ENCODE results near the gene SNX21.
A peak's percentile ranks its signal among the peaks of the same experiment; 100 is the strongest.
"Not testable (repeated sequence)": the region's sequence is repeated elsewhere in the genome, so short reads cannot be mapped to it uniquely, and the experiment has no call there.

The SNX21 gene

DNA sequence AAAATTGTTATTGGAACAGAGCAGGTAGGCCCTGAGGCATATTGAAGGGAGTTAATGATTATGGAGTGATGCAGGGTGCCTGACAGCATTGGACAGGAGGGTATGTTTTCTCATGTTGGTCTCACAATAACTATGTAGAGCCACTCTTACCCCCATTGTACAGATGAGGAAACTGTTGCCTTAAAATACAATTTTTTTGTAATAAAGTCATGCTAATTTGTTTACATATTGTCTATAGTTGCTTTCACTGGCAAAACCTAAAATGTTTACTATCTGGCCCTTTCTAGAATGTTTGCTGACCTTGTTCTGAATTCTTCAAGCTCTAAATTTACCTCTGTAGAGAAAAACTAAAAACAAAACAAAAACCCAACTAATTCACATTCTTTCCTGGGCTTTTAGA is 17.9 kb downstream of the SNX21 start:
- DNase-seq: no peak

DNA sequence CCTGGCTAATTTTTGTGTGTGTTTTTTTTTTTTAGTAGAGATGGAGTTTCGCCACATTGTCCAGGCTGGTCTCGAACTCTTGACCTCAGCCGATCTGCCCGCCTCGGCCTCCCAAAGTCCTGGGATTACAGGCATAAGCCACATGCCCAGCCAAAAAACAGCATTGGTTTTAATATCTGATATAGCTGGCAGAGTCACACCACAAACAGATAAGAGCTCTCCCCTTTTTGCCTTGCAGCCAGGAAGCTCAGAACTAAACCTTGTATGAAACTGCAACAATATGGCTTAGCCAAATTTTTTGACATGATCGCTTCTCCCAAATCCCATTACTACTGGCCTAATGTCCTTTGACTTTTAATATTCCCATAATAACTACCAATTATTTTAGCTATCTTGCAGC is 18.7 kb downstream of the SNX21 start:
- no peak for DNase-seq

DNA sequence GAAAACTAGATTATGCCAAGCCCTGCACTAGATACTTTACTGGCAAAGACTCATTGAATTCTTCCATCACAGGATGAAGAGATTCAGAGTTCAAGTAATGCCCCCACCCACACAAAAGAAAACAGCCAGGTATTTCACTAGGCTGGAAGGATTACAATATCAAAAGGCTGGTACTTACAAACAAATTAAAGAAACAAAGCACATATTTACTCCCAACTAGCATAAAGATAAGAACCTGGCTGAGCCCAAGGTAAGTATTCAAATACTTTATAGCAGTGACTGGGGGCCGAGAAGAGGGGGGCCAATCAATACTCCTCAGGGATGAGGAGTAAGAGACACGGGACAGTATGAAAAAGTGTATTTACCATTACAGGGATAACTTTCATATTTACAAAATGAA is 19.9 kb downstream of the SNX21 start:
- no peak for DNase-seq

DNA sequence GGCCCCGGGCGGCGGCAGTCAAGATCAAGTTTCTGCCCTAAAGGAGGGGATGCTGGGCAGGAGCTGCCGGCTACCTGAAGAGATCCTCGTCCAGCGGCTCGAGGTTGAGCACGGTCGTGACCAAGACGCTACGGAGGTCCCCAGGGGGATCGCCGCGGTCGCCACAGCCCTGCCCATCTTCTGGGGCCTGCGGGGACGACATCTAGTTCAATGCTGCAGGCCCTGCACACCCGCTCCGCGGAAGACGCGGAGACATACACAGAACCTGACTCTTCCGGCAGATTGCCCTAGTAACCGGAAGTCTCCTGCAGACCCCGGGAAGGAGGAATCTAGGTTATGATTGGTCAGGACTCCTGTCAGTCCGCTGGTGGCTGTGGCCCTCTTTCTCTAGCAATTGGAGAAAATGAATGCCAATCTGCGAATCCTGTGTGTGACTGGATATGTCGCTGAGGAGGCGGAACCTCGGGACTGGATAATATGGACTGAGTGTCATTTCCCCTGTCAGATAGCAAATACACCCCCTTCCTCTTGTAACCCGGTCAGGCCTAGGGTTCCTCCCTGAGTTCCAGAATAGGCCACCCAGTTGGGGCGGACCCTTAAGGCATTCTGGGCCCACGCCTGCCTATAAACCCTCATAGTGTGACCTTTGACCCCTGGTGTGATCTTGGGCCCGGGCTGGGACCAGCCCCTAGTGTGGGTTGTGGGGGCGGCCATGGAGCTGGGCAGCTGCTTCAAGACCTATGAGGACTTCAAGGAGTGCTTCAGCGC is 23.7 kb downstream of the SNX21 start, which contains the start of the genes ACOT8 and ZSWIM3:
ACOT8 (minus strand) TSS at position 279 of the 768 bp plus-strand sequence; CDS start at position 202, 77 bp downstream.
ZSWIM3 (plus strand) TSS at position 501 of the 768 bp plus-strand sequence; CDS start at position 713, 212 bp downstream.
- peak; percentile 92 for DNase-seq

DNA sequence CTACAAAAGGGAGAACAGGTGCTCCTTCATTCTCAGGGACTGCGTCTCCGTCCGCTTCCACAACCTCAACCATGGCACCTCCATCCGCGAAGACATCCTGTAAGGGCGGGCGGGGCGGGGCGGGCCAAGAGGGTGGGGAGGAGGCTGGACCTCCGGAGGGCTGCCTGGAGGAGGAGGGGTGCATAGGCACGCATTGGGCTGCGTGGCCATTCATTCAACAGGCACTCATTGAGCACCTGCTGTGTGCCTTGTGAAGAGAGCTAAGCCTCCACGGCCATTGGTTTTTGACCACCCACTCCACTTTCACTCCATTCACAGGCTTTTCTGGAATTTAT is 24.2 kb downstream of the SNX21 start:
- peak; percentile 56 for DNase-seq

DNA sequence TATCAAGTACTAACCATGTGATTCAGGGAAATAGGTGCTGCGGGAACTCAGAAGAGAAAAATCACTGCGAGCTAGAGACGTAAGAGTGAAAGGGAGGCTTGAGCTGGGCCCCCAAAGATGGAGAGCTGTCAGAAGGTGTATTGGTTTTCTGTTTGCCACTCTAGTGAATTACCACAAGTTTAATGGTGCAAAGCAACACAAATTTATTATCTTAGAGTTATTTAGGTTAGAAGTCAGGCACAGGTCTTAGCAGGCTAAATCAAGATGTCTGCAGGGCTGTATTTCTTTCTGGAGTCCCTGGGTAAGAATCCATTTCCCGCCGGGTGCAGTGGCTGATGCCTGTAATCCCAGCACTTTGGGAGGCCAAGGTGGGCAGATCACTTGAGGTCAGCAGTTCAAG is 26.3 kb downstream of the SNX21 start:
- DNase-seq: no peak

DNA sequence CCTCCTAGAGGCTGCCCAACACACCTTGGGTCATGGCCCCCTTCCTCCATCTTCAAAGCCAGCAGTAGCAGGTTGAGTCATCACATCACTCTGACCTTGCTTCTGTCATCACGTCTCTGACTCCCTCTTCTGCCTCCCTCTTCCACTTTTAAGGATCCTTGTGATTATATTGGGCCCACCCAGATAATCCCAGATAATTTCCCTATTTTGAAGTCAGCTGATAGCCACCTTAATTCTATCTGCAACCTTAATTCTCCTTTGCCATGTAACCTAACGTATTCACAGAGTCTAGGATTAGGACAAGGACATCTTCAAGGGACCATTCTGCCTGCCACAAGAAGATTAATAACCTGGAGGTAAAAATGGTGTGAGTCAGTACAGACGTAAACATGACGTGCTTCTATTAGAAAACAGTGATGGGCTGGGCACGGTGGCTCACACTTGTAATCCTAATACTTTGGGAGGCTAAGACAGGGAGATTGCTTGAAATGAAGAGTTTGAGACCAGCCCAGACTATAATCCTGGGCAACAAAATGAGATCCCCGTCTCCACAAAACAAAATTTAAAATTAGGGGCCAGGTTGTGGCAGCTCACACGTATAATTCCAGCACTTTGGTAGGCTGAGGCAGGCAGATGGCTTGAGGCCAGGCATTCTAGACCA is 27.1 kb downstream of the SNX21 start:
- DNase-seq: no peak

DNA sequence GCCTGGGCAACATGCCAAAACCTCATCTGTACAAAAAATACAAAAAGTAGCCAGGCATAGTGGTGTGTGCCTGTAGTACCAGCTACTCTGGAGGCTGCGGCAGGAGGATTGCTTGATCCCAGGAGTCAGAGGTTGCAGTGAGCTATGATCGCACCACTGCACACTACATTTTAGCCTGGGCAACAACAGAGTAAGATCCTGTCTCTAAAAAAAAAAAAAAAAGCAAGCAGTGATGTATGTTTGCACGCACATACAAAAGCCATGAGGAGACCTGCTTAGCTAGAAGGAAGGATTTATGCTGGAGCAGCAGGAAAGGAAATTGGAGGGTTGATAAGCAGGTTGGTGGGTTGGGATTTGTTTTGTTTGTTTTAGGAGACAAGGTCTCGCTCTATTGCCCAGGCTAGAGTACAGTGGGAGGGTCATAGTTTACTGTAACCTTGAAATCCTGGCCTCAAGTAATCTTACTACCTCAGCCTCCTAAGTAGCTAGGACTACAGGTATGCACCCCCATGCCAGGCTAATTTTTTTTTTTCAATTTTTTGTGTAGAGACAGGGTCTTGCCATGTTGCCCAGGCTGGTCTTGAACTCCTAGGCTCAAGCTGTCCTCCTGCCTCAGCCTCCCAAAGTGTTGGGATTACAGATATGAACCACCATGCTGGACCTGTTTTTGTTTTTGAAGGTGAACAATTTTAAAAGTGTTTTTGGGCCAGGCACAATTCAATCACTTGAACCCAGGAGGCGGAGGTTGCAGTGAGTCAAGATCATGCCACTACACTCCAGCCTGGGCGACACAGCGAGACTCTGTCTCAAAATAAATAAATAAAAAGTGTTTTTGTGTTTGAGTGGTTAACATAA is 27.8 kb downstream of the SNX21 start:
- no peak for DNase-seq

DNA sequence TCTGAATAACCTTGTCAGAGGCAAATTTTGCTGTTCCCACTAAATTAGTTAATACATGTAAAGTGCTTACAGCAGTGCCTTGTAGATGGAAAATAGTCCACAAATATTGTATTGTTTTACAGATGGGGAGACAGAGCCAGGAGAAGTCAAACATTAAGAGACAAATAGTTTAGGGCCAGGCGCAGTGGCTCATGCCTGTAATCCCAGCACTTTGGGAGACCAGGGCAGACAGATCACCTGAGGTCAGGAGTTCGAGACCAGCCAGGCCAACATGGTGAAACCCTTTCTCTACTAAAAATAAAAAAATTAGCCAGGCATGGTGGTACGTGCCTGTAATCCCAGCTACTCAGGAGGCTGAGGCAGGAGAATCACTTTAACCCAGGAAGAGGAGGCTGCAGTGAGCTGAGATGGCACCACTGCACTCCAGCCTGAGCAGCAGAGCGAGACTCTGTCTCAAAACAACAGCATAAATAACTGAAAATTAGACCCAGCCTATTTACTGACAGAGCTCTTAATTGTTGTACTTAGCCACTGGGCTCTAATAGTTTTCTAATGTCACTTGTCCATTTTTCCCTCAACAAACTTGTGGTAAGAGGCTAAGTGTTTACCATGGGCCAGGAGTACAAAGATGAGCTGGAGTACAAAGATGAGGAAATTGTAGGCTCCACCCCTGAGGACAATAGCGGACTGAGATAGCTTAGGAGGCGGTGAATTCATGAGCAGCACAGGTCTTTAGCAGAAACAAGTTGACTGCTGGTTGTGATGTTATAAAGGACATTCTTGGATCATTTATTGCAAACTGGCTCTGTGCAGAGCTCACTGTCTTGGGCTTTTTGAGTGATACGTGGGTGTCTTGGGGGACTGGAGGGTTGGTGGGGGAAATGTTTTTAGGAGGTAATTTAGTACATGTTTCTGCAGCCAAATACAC is 30.2 kb downstream of the SNX21 start:
- DNase-seq: no peak

DNA sequence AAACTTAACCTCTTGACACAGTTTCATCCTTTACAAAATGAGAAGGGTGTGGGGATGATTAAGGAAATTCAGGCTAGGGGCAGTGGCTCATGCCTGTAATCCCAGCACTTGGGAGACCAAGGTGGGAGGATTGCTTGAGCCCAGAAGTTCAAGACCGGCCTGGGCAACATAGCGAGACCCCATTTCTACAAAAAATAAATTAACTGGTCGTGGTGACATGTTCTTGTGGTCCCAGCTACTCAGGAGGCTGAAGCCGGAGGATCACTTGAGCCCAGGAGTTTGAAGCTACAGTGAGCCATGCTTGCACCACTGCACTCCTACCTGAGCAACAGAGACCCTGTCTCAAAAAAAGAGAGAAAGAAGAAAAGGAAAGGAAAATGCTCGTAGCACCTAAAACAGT is 32.9 kb downstream of the SNX21 start:
- no peak for DNase-seq

DNA sequence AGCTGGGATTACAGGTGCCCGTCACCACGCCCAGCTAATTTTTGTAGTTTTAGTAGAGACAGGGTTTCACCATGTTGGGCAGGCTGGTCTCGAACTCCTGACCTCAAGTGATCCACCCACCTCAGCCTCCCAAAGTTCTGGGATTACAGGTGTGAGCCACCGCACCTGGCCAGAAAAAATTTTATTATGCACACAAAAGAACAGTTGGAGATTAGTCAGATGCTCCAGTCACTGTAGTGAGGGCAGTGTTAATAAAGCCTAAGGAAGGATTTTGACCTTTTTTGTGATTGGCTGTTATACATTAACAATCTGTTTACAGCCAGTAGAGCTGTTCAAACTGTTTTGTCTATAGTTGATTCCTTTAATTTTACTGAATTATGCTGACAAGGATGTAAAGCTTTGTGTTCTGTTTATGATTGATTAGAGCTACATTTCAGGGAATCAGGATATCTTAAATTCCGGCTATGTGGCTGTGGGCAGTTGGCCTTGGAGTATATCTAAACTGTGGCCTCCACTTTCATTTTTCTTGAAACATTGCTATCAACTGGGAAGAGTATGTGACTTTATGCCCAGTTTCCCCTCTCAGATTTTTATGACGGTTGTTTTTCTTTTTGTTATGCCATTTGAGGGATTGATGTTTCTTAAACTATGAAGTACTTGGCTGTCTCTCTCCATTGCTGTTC is 33.7 kb downstream of the SNX21 start:
- DNase-seq: no peak

DNA sequence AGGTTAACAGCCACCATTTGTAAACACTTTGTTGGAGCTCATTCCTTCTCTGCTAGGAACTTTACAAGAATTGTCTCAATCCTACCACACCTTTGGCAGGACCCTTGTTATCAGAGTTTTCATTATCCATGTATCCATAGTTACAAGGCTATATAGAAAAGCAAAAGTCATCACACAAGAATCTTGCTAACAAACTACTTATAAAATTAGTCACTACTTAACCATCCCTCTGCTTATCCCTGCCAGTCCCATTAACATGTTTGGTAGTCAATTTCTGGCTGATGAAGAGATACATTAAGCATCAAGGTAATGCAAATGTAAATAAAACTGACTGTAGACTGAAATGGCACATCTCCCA is 34.2 kb downstream of the SNX21 start:
- DNase-seq: no peak

DNA sequence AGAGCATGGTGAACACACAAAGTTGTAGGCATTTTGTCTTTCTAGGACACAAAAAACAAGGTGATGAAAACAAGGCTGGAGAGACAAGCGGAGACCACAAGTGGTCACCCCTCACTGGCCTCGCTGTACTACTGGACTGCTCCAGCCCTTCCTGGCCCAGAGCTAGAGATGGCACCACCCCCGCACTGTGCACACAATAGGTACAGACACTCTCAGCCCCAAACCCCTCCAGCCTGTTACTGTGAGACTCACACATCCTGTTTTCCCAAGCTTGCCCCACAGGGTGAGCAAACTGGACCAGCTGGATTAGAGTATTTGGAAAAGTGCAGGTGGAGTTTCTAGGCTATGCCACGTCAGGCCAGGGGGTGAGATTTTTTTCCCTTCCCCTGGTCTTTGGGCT is 39.0 kb downstream of the SNX21 start:
- no peak for DNase-seq

DNA sequence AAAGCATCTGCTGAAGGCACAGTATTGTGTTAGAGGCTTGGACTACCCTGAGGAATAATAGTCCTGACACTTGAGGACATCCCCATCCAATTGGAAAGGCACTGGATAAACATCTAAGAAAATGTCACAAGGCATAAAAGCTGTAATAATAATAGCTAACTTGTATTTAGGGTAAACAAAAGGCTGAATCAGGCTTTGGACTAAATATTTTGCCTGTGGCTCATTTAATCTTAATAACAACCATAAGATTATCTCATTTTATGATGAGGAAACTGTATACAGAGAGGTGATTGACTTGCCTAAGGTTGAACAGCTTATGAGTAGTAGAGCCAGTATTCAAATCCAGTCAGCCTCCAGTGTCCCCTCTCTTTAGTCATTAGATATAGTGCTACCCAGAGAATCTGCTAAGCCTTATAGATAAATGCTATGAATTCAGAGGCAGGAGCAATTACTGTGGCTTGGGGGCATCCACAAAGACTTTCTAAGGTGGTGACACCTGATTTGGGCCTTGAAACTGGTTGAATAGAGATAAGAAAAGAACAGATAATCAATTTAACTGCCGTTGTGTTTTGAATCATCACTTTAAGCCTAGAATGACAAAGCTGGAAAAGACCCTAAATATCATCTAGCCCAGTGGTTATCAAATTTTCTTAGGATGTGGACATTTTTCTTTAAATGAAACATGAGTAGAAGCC is 40.0 kb downstream of the SNX21 start:
- DNase-seq: no peak

DNA sequence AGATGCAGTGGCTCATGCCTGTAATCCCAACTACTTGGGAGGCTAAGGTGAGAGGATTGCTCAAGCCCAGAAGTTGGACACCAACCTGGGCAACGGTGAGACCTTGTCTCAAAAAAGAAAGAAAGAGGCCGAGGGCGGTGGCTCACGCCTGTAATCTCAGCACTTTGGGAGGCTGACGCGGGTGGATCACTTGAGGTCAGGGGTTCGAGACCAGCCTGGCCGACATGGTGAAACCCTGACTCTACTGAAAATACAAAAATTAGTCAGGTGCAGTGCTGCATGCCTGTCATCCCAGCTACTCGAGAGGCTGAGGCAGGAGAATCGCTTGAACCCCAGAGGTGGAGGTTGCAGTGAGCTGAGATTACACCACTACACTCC is 40.5 kb downstream of the SNX21 start:
- not testable (repeated sequence) for DNase-seq

DNA sequence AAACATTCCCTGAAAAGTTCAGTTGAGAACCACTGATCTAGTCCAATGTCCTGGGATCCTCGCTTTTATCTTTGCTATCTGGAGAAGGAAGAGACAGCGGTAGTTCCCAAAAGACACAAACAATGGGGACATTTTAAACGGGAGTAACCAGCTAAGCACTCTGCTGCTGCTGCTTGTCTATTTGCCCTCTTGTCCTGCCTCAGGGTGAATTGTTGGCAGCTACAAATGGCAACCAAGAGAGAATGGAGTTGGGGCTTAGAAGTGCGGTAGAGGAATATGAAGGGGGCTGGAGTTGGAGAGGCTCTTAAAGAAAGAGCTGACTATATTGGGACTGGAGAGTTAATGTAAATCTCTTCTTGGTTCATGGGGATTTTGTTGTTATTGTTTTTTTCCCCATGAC is 41.0 kb downstream of the SNX21 start:
- no peak for DNase-seq

DNA sequence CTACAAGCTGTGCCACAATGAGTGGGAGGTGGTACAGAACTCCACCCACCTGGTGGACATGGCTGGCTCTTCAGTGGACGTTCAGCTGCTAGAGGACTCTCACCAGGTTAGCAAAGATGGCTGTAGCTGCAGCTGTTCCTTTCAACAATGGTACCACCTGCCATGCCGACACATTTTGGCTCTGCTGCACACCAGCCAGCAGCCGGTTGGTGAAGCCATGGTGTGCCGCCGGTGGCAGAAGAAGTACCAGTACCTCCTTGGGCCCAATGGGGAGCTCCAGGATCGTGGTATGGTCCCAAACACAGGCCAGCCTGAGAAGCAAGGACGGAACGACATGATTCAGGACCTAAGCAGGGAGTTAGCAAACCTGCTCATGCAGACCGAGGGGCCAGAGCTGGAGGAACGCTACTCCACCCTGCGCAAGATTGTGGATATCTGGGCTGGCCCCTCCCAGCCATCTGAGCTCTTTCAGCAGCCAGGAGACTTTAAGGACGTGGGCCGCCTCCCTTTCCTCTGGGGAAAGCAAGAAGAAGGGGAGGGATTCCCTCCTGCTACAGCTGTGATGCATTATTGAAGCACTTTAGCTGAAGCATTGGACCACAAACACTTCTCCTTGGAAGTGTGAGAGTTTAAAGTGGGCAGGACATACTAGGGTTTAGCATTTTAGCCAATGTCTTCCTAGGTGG is 44.6 kb downstream of the SNX21 start:
- DNase-seq: no peak

DNA sequence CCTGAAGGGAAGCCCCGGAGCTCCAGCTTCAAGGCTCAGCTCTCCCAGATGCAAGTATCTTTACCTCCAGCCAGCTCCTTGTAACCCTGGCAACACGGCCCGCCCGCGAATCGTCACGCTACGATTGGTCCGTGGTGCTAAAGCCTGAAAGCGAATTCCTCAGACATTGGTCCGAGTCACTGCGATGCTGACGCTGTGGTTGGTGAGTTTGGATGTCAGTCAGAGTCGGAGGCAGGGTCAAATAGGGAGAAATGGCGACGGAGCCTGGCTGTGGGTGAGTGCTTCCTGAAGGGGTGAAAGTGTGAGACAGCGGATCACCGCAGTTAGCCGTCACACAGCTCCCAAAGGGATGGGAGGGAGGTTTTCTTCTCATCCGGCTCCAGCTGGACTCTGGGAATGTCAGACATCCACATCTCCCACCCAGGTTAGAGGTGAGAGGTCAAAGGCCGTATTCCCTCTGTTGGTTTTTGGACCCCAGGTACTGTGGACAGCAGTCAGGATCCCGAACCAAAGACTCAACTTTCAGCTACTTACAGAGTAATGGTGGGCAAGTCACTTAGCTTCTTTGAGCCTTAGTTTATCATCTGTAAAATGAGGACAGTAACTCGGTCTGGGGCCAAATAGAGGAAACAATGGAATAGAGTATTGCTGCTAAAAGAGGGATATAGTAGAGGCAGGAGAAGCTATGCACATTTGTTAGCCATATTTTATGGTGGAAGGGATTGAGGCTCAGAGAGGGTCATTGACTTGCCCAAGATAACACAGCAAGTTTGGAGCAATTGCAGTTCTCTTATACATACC is 47.6 kb downstream of the SNX21 start, which contains the start of gene ZSWIM1:
ZSWIM1 (plus strand) TSS at position 240 of the 801 bp plus-strand sequence. CDS start 1,366 bp downstream, outside the sequence.
- peak; percentile 99 for DNase-seq

DNA sequence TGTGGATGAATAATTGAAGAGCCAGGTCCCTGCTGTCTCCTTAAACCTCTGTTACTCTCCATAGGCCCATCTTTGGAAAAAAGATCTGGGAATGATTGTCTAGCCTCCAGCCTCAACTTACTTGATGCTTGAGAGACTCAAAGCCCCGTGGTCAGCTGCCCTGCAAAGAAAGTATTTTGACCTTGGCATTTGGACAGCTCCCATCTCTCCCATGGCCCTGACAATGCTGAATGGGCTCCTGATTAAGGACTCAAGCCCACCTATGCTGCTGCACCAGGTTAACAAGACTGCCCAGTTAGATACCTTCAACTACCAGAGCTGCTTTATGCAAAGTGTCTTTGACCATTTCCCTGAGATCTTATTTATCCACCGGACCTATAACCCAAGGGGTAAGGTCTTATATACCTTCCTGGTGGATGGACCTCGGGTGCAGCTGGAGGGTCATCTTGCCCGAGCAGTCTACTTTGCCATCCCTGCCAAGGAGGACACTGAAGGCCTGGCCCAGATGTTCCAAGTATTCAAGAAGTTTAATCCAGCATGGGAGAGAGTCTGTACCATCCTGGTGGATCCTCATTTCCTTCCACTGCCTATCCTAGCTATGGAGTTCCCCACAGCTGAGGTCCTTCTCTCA is 49.0 kb downstream of the SNX21 start:
- DNase-seq: no peak
